Stimulated activated effector memory CD8-positive, alpha-beta T cell treated with anti-CD3 and anti-CD28 coated beads, Interleukin-12 subunit alpha, Interleukin-12 subunit beta, amount 100 ng/mL, for 72 hours (primary cell): ENCODE measurements around the gene TRPV6.

Experiments
- ATAC-seq: fragments of 150-1000 bp; cut with Tn5 transposase; 2 replicates; pipeline ENCODE4 v1.10.0; 2021
- DNase-seq, 2 donors: peaks; one replicate each; pipeline ENCODE4 v3.0.0; 2021 to 2022; ENCODE audit warnings: low spot score in 2 of 2
- H3K27ac Mint-ChIP-seq: one replicate; pipeline ENCODE4 v1.8.0; 2022; ENCODE audit warnings: mild to moderate bottlenecking, mixed read lengths
- H3K36me3 Mint-ChIP-seq: one replicate; pipeline ENCODE4 v1.8.0; 2022; ENCODE audit warnings: mild to moderate bottlenecking, mixed read lengths
- H3K4me1 Mint-ChIP-seq: one replicate; pipeline ENCODE4 v1.8.0; 2022; ENCODE audit warnings: mixed read lengths
- H3K4me3 Mint-ChIP-seq: one replicate; pipeline ENCODE4 v1.8.0; 2022; ENCODE audit warnings: mild to moderate bottlenecking, mixed read lengths
- H3K9me3 Mint-ChIP-seq: one replicate; pipeline ENCODE4 v1.8.0; 2022; ENCODE audit warnings: mixed read lengths

TRPV6 gene

DNA sequence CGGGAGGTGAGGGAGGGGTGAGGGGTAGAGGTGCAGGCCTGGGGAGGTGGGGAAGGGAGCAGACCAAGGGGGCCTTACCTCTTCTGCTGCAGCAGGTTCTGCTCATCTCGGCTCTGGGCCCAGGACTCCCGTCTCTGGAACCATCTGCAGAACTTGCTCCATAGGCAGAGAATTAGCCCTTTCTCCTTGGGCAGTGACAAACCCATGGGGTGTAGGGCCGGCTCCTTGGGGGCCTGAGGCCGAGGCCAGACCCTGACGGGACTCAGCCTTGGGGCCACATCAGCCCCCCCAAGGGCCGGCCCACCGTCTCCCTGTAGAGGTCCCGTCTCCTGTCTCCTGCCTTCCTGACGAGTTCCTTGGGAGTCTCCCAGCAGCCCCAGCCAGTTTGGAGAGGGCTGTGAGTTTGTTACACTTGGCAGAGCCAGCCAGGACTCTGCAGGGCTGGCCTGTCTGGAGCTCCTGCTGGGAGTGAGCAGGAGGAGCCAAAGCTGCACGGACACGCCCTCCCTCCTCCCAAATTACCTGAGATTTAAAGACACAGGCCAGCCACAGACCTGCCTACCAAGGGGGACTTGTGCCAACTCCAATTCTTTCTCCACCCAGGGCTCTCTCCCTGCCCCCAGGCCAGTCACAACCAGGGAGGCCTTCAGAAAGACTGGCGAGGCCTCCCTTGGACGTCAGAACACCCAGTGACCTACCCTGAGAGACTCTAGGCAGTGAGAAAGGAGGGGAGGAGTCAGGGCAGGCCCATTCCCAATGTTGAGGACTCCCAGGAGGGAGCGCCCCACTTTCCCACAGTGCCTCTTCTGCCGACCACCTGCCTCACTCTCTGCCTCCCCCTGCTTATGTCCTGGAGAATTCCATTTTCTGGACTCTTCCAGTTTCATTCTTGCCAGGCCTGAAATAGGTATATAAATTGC is at the start of gene TRPV6:
TSS of gene TRPV6 (minus strand) at position 435 of the 920 bp plus-strand sequence.
- H3K27ac Mint-ChIP-seq: no peak within 1 kb of the TSS
- no peak within 1 kb of the TSS for H3K4me3 Mint-ChIP-seq

DNA sequence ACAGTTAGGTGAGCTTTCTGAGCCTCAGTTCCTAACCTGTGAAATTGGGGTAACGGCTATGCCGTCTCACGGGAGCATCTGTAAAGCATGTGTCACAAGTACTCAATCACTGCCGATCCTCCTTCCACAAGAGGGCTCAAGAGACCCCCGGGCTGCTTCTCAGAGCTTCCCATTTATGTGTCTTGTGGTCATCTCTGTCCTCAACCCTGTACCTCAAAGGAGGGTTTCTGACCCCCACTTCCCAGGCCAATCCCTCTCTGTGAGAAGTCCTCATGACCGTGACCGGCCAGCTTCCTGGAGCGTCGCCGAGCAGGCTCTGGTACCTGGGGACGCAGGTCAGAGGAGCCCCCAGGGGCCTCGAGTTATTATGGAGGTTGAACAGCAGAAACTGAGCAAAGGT is 48.5 kb upstream of the TRPV6 start:
- no peaks in the 10 kb centered on the region for H3K36me3 Mint-ChIP-seq
- no peak overlapping the region for H3K27ac Mint-ChIP-seq
- peaks cover 6% of the 10 kb centered on the region for H3K4me1 Mint-ChIP-seq

More for the DNA sequence above, at the start of gene TRPV6:
- Mint-ChIP-seq H3K36me3 (no peaks in the 10 kb centered on the region), H3K9me3 (no peaks in the 10 kb centered on the region), H3K4me1 (no peaks in the 10 kb centered on the region)
- no peak for DNase-seq
- ATAC-seq: no peak

DNA sequence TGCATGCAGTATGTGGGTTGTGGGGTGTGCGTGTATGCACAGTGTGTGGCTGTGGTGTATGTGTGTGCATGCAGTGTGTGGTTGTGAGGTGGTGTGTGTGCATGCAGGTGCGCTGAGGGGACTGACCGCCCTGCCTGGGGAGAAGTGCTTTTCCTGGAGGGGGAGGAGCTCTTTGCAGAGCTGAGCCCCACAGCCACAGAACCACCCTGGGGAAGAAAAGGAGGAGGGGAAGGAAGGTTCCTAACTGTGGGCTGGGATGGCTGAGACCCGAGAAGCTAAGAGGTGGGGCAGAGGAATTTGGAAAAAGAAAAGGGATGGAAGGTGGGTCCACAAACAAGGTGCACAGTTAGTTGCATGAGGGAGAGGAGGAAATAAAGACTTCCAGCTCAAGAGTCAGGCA is 48.1 kb upstream of the TRPV6 start, which contains the start of gene TRPV5:
TSS of gene TRPV5 (minus strand) at position 123 of the 400 bp plus-strand sequence. CDS start 287 bp downstream, outside the sequence.
- ATAC-seq: peak; percentile 24
- H3K9me3 Mint-ChIP-seq: no peaks in the 10 kb centered on the region
- no peak within 1 kb of the TSS for H3K4me3 Mint-ChIP-seq
- no peaks in the 10 kb centered on the region for H3K36me3 Mint-ChIP-seq
- DNase-seq: no peak
- no peak within 1 kb of the TSS for H3K27ac Mint-ChIP-seq
- peaks cover 6% of the 10 kb centered on the region for H3K4me1 Mint-ChIP-seq

More for the DNA sequence above, 48.5 kb upstream of the TRPV6 start:
- DNase-seq (no peak), ATAC-seq (no peak)
- H3K9me3 Mint-ChIP-seq: no peaks in the 10 kb centered on the region
- no peak overlapping the region for H3K4me3 Mint-ChIP-seq

DNA sequence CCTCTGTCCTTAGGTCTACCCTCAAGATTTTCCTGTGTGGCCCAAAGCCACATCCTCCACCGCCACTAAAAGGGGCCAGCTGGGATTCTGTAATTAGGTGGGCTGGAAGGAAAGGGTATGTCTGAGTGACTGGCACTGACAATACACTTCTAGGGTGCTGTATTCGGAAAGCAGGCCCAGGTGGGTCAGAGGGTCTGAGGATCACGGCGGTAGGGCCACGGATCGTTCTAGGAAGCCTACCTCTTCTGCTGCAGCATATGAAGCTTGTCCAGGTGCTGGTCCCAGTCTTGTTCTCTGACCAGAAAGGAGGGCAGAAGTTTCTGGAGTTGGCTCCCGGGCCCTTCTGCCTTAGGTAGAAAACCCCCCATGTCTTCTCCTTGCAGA is 47.5 kb upstream of the TRPV6 start:
- no peaks in the 10 kb centered on the region for H3K36me3 Mint-ChIP-seq
- no peak overlapping the region for H3K27ac Mint-ChIP-seq
- H3K4me3 Mint-ChIP-seq: no peak overlapping the region
- DNase-seq (no peak), ATAC-seq (no peak)
- H3K4me1 Mint-ChIP-seq: peaks cover 6% of the 10 kb centered on the region
- H3K9me3 Mint-ChIP-seq: no peaks in the 10 kb centered on the region

DNA sequence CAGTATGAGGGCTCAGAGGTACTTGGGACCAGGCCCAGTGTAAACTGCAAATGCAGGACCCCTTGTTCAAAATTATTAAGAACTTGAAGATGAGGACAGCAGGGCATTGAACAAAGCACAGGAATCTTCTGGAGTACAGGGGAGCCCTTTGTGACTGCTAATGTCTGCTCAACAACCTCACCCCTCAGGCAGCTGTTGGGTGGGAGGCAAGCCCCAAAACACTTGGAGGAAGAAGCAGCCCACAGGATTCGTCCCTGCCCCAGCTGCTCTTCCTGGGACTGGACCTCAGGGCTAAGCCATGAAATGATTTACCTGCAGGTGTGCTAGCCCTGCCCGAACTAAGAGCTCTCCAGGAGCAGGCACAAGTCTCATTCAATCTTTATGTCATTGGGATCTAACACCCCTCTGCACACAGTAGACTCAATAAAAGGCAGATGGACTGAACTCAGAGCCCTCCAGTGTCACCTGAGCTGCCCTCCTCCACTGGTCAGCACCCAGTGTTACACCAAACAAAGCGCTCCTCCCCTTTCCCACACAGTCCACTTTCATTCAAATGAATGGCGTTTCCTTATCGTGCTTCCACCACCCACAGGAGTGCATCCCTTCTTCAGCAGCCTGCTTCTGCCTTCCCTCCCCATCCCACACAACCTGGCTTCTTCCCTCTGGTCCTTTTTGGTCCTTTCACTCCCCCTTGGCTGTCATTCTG is 47.0 kb upstream of the TRPV6 start:
- DNase-seq (no peak), ATAC-seq (no peak)
- Mint-ChIP-seq H3K9me3 (no peaks in the 10 kb centered on the region), H3K27ac (no peak overlapping the region), H3K36me3 (no peaks in the 10 kb centered on the region), H3K4me3 (no peak overlapping the region), H3K4me1 (peaks cover 6% of the 10 kb centered on the region)

DNA sequence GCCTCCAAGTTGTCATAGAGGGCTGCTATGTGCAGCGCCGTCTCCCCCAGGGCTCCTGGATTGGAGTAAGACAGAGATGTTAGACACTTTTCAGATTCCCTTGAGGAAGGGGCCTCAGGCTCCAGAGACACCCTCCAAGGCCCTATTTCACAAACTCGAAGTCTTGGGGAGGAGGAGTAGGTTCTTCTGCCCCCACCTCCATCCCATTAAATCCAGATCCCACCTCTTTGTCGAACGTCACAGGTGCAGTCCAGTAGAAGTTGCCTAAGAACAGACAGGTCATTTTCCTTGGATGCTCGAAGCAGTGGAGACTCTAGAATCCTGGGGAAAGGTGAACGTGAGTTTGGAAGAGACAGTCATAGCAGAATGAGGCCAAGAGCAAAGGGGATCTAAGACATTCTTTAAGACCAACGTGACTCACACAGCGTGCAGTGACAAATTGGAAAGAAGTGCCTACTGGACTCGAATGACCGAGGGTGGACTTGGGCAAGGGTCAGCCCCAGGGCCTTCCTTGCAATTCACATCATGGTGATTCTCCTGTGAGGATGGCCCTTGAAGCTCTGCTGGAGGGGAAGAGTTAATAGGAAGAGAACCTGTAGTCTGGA is 44.7 kb upstream of the TRPV6 start:
- Mint-ChIP-seq H3K27ac (no peak overlapping the region), H3K36me3 (no peaks in the 10 kb centered on the region), H3K4me3 (no peak overlapping the region), H3K4me1 (peaks cover 6% of the 10 kb centered on the region), H3K9me3 (no peaks in the 10 kb centered on the region)
- ATAC-seq: no peak
- DNase-seq: no peak

DNA sequence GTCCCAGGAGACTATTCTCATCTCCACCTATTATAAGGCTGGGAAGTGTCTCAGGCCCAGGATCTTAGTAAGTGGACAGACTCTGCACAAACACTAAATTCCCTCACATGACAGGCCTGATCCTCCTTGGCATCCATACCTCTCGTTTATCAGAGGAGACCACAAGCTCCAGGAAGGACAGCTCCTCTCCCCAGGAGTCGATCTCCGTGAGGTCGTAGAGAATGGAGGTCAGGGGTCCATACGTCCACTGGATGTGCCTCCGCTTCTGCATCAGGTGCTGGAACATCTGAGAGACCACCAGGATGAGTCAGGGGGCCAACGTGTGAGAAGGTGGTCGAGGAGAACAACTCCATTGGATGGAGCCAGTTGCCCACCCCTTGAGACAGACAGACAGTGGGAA is 42.4 kb upstream of the TRPV6 start:
- Mint-ChIP-seq H3K27ac (no peak overlapping the region), H3K36me3 (no peaks in the 10 kb centered on the region), H3K4me1 (no peaks in the 10 kb centered on the region), H3K4me3 (no peak overlapping the region), H3K9me3 (no peaks in the 10 kb centered on the region)
- DNase-seq (no peak), ATAC-seq (no peak)

DNA sequence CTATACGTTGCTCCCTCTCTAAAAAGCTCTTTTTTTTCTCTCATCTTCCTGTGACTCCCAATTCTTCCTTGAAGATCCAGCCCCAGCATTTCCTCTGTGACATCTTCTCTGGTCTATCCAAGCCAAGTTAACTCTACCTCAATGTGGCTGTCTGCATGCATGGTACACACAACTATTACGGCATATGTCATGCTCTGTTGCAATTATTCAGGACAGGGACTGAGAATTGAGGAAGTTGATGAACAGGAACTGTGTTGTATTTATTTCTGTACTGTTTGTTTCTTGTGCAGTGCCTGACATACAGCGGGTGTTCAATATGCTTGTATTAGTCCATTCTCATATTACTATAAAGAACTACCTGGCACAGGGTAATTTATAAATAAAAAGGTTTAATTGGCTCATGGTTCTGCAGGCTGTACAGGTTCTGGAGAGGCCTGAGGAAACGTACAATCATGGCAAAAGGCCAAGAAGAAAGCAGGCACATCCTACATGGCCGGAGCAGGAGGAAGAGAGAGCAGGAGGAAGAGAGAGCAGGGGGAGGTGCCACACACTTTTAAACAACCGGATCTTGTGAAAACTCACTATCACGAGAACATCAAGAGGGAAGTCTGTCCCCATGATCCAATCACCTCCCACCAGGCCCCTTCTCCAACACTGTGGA is 41.7 kb upstream of the TRPV6 start:
- Mint-ChIP-seq H3K27ac (no peak overlapping the region), H3K36me3 (no peaks in the 10 kb centered on the region), H3K9me3 (no peaks in the 10 kb centered on the region), H3K4me3 (no peak overlapping the region), H3K4me1 (no peaks in the 10 kb centered on the region)
- ATAC-seq (no peak), DNase-seq (no peak)

DNA sequence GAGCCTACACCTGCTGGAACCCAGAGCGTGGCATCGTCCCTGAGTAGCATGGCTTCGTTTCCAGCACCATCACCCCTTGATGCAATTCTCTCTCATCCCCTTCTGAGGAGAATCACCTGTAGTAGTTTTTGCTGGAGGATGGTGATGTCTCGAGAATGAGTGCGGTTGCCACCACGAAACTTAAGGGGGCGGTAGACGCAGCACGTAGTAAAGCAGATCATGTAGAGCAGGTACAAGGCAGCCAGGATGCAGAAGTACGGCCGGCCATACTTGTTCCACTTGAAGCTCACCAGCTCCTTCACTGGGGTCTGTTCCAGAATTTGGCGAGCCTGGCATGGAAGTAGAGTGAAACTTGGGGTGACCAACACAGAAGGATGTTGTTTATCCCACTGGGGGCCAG is 39.9 kb upstream of the TRPV6 start:
- Mint-ChIP-seq H3K36me3 (no peaks in the 10 kb centered on the region), H3K9me3 (no peaks in the 10 kb centered on the region), H3K4me3 (no peak overlapping the region), H3K27ac (no peak overlapping the region), H3K4me1 (no peaks in the 10 kb centered on the region)
- DNase-seq (no peak), ATAC-seq (no peak)

DNA sequence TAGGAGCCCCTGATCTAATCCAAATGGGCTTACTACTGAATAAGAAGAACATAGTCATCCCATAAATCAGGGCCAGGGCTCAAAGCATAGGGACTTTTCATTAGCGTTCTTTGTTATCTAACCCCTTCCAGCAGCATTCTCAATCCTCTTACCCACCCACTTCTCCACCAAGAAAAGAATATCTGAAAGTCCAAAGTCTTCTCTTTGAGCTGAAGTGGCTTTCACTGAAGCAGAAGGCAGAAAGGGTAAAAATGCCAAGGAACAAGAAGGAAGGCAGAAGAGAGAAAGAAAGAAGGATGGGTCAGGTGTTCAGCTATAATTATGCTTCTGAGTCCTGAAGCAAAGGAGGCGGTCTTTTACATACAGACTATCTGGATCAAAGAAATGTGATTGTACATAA is 37.8 kb upstream of the TRPV6 start:
- ATAC-seq (no peak), DNase-seq (no peak)
- no peak overlapping the region for H3K27ac Mint-ChIP-seq
- H3K9me3 Mint-ChIP-seq: no peaks in the 10 kb centered on the region
- H3K4me1 Mint-ChIP-seq: no peaks in the 10 kb centered on the region
- H3K36me3 Mint-ChIP-seq: no peaks in the 10 kb centered on the region
- no peak overlapping the region for H3K4me3 Mint-ChIP-seq

DNA sequence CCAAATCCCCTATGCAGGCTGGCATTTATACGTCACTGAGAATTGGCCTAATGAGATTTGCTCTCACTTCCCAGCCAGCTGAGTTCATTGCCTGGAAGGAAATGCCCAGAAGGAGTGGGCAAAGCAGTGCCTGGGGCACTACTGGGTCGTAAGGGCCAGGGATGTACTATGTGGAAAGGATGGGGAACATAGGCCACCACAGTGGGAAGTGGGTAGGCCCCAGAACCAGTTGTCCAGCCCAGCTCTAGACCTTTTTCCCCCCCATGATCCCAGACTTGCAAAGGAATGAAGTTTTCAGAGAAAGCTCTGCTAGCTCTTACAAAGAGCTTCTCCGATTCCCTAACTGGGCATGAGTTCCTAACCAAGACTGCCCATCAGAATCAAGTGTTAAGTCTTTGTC is 34.1 kb upstream of the TRPV6 start:
- Mint-ChIP-seq H3K9me3 (no peaks in the 10 kb centered on the region), H3K4me3 (no peak overlapping the region), H3K27ac (no peak overlapping the region), H3K36me3 (no peaks in the 10 kb centered on the region), H3K4me1 (no peaks in the 10 kb centered on the region)
- DNase-seq: no peak
- ATAC-seq: no peak

DNA sequence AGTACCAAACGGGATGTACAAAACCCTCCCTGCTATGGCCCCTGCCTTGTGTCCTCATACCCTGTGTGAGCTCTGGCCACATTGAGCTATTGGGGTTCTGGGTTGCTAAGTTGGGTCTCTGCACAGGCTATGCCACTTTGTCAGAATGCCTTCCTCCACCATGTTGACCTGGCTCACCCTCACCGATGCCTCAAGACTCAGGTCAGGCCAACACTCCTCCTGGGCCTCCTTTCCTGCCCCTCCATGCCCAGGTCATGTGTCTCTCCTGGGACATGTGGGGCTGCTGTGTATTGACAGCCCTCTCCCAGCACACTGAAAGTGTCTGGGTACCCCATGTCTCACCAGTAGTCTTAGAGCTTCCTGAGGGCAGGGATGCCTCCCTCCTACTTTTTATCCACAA is 33.4 kb upstream of the TRPV6 start:
- Mint-ChIP-seq H3K9me3 (no peaks in the 10 kb centered on the region), H3K36me3 (no peaks in the 10 kb centered on the region), H3K27ac (no peak overlapping the region), H3K4me1 (no peaks in the 10 kb centered on the region), H3K4me3 (no peak overlapping the region)
- ATAC-seq (no peak), DNase-seq (no peak)

DNA sequence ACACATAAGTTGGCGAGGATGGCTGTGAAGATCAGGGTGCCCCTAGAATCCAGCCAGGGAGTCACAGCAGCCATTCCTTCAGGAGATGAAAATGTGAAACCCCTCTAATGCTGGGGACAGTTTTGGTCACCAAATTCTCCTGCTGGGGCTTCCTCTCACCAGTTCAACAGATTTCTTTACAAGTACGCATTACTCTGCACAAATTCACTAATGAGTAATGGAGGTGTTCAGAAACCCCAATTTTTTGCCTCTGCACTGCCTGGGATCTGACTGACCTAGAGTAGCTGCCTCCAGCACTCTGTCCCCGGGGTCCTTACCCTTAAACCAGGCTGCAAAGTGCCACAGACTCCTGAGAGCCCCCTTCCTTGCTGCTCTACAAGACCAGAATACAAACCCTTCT is 31.9 kb upstream of the TRPV6 start:
- Mint-ChIP-seq H3K27ac (no peak overlapping the region), H3K4me1 (no peaks in the 10 kb centered on the region), H3K9me3 (no peaks in the 10 kb centered on the region), H3K4me3 (no peak overlapping the region), H3K36me3 (no peaks in the 10 kb centered on the region)
- ATAC-seq: no peak
- no peak for DNase-seq

DNA sequence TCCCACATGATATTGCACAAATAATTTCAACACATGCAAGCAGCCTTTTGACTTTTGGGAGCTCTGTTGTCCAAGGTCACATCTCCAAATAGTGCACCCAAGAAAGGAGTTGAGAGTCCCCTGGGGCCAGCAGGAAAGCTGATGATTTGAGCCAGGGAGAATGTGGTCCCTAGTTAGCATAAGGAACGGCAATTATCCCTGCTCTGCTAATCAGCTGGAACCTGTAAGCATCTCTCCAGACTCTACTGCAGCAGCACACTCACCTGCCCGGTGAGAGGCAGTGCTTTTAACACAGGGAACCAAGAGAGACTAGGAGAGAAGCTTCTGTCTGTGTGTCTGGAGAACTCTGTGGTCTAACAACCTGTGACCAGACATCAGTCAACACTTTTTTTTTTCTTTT is 31.0 kb upstream of the TRPV6 start:
- H3K27ac Mint-ChIP-seq: no peak overlapping the region
- DNase-seq (no peak), ATAC-seq (no peak)
- no peaks in the 10 kb centered on the region for H3K9me3 Mint-ChIP-seq
- no peaks in the 10 kb centered on the region for H3K36me3 Mint-ChIP-seq
- H3K4me1 Mint-ChIP-seq: no peaks in the 10 kb centered on the region
- no peak overlapping the region for H3K4me3 Mint-ChIP-seq

DNA sequence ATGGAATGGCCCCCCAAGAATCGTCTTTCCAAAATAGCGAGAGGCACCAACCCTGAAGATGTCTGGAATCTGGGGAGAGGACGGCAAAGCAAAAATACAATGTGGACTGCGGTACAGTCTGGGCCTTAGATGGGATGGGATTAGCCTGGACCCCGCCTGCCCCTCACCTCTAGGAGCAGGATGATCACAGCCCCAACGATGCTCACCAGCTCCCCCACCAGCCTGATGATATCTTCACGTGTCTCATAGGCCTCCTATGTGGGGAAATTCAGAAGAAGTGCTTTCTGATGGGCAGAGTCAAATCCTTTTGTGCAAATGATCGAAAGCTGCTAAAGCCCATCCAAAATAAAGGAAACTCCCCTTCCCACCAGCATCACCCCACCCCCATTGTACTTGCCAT is 29.8 kb upstream of the TRPV6 start:
- Mint-ChIP-seq H3K9me3 (no peaks in the 10 kb centered on the region), H3K36me3 (no peaks in the 10 kb centered on the region), H3K4me3 (no peak overlapping the region), H3K27ac (no peak overlapping the region), H3K4me1 (no peaks in the 10 kb centered on the region)
- DNase-seq: no peak
- no peak for ATAC-seq
